Measurements from ENCODE around the gene SMCO4.
A peak's percentile ranks its signal among the peaks of the same experiment; 100 is the strongest.

Gene SMCO4

DNA sequence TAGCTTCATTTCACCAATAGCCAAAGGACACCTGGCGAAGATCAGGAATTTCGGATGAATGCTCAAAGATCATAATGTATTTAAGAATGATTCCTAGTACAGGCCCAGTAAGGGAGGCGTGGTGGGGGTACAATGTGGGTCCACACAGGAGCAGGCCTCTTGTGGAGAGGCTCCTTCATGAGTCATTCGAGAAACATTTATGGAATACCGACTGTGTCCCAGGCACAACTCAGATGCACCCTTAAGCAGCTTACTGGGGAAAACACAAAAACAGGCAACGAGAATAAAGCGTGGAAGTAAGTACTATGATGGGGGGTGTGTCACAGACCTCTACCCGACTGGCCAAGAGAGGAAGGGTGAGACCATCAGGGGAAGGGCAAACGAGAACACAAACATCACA lies 44.5 kb downstream of the SMCO4 start:
- DNase-seq = peak; percentile 59

DNA sequence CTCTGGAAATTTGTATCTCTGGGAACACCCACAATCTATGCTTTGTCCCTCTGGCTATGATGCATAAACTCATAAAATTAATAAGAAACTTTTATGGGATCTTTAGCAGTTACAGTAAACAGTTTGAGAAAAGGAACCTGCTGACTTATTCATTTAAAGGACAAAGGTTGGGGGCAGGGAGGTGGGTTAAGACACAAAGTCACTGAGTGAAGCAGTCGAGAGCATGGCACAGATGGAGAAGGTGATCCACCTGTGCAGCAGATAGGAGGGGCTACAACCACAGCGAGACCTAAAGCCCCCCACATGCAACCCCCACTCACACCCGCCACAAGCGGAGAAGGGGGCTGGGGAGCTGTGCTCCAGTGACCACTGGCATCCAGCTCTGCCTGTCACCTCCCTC lies 45.0 kb downstream of the SMCO4 start:
- no peak for DNase-seq

DNA sequence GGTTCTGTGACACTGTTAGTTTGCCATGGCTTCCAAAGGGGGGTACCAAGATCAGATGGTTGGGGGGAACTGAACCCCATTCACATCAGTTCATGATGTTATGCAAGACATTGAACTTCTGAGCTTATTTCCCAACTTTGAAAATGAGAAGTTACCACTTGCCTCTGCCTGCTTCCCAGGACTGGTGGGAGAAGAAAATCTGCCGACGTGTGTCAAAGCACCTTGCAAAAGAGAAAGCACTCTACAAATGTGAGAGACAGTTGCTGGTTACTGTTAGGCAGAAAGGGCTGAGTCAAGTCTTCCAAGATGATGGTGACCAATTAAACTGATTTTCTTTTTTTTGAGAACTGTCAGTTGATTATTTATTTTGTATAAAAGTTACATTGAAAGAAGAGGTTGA lies 45.6 kb downstream of the SMCO4 start:
- no peak for DNase-seq

DNA sequence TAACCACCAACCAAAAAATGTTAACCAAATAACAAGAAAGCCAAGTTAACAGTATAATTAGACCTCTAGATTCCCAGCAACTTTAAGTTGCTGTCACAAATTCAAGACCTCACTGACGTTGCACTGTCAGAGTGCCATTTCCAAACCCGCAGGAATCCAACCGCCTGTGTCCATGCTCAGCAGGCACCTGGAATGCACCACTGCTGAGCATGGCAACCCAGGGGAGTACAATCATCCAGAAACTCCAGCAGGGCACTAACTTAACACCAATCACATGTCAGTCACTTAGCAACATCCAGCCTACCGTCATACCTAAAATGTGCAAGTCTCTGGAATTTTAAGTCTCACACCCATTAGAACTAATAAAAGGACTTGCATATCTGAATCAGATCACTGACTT lies 48.8 kb downstream of the SMCO4 start:
- peak; percentile 67 for DNase-seq

DNA sequence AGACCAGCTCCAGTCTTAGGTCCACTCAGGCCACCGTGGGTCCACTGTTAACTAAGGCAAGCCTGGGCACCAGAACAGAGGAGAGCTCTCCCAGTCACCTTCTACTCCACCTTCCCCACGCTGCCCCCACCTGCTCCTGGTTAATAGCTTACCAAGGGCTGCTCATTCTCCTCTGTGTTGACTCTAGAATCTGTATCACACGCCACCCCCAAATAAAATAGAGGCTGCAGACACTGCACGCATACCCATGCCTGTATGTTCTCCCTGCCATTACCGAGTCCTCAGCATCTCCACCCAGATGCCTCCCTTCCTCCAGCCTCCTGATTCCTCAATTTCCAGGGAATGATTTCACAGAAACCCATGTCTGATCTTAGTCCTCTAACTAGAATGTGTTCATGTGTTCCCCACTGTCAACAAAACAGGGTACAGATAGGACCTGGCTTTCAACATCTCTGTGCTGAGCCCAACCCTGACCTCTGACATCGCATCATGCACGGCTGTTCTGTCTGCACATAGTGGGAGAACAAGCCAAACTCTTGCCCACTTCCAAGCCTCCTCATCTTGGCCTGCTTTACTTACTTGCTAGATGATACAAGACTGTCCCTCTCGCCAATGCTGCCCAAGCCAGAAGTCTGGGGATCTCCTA lies 49.8 kb downstream of the SMCO4 start:
- DNase-seq = no peak

DNA sequence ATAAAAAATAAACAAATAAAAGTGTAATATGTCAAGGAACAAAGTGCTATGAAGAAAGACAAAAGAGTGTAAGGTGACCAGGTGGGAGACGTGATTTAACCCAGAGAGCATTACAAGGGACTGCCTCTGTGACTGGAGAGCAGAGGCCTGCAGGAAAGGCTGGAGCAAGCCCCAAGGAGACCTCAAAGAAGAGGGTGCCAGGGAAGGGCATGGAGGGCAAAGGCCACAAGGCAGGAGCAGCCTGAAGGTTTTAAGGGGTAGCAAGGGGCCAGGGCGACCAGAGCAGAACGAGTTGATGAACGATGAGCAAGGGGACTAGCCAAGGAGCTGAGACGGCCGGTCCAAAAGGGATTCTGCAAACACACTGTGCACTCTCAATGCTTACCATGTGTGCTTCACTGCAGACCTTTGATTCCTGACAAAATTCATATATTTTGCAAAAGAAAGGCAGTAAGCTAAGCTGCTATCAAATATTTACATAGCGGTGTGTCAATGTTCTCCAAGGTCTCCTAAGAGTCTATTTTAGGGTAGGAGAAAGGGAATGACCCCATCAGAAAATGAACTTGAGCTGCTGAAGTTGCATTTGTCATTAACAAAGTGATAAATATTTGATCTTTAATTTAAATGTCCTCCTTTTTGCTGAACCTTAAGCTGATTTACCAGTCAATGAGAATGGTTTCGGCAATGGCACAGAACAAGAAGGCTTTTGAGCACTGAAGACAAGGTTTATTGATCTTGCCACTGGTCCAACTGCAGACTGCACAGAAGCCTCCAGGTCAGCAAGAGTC lies 50.5 kb downstream of the SMCO4 start:
- no peak for DNase-seq

DNA sequence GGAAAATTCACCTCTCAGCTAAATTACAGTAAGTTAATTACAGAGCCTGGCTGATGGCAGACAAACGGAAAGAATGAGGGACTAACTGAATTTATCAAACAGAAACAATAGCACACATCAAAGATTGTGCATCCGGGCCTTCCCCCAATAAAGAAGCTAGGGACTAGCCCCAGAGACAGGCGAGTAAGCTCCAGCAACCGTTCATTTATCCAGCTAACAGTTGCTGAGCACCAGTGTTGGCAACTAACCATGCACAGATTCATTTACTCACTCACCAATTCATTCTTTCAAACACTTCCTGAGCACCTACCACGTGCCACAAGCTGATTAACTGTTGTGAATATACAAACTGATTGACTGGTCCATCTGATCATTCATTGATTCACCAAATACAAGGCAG lies 51.2 kb downstream of the SMCO4 start:
- DNase-seq = no peak

DNA sequence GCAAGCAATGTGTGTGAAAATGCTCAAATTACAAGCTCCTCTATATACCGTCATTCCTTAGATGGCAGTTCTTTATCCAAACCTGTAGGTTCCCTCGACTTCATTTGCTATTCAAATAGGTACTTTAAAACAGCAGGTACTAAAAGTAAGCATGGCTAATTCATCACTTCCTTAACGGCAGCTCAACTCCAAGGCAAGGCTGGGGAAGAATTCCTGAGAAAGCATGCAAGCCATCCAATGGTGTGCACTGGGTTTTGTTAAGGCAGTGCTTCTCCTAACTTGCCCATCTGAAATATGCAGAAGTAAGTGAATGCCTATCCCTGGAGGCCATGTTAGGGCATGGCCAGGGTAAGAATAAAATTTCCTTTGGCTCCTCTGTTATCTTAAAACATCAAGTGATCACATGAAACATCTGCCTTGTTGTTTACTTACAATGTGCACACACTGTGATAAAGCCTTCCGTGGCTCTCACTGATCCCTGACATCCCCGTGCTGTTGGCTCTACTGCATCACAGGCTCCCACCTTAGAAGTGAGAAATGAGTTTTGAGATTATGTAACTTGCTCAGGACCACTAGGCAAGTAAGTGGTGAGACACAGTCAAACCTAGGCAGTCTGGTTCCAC lies 52.1 kb downstream of the SMCO4 start:
- no peak for DNase-seq

DNA sequence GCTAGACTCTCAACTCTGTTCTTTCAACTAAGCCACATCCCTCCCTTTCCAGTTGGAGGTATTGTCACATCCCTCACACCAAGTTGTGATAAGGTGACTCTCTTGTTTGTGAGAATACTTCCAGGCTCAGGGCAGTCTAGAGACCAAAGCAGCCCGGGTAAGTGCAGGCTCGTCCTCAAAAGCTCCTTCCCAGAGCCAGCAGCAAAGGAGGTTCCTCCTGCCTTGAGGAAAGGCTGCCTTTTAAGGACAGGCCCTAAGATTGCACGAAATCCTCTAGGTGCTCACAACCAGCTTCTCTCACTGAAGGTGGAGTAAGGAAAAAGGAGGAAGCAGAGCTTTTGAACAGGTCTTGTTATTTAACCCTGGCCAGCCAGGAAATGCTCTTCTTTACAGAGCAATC lies 53.4 kb downstream of the SMCO4 start:
- no peak for DNase-seq

DNA sequence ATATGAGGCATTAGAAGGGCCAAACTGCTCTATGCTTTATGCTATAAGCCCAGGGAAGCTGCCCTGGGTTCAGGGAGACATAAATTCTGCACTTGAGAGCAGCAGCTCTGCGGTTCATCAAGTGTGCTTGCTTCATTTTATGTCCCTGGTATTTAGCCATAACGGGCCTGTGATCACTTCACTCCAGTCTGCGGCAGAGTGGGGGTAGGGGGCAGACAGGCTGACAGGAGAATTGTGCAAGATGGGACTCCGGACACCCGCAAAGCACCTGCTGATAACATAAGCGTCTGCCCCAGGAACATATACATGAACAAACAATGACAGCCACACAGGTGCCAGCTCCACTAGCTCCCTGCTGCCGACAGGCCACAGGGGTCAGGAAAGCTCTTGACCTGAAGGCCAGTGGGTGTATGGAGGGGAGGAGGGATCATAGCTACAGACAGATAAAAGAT lies 56.1 kb downstream of the SMCO4 start:
- no peak for DNase-seq

DNA sequence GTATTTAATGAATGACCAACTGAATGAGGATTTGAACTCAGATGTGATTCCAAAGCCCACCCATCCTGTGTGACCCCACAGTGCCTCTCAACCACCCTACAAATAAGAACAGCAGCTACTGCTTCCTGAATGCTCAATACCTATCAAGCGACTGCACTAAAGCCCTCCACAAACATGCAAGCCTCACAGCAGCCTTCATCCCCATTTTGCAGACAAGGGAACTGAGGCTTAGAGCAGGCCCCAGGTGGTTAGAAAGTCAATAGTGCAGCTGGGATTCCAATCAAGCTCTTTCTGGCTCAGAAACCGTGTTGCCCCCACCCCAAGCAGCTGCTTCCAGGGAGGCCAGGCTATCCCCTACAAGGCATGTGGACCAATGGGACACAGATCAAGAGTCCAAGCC lies 57.2 kb downstream of the SMCO4 start:
- no peak for DNase-seq

DNA sequence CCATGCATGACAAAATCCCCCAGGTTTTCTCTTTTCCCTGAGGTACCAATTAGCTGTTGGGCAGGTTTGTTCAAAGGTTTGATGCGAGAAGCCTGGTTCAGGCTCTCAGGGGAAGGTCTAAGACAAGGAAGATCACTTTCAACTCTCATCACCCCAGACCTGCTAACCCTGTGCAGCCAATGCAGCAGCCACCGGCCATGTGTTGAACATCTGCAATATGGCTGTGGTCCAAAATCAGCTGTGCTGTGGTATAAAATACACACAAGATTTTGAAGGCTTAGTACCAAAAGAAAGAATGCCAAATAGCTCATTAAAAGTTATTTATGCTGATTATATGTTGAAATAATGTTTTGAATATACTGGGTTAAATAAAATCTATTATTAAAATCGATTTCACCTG lies 58.5 kb downstream of the SMCO4 start:
- peak; percentile 44 for DNase-seq

DNA sequence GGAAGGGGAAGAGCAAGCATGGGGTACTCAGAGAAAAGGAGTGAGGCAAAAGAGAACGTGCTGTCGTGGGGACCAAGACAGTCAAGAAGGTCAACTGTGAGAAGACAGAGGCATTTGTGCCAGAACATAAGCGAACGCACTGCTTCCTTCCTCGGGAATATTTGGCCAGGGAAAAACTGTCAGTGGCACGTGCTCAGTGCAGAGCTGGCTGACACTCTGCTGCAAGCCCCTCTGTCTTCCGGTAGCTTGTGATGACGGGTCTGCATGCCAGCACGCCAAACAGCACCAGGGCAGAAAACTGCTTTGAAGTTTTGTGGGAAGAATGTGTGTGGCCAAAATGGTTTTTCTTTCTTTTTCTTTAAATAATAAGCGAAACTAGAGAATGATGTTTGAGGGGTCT lies 60.6 kb downstream of the SMCO4 start:
- no peak for DNase-seq

DNA sequence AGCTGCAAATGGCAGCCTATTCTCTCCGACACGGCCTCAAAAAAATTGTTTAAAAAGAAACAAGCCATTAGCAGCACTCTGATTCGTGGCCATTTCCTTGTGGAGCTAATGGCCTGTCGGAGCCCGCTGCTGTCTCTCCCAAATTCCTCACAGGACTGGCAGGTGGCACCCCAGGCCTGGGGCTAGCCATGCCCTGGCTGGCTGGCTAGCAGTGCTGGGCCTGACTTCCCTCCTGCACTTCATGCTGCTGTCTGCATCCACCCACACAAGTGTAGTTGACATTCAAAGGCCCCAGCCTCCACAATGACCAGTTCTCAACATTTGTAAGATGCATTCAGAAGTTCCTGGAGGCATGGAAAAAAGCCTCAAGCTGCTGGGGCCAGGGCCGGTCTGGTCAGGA lies 61.5 kb downstream of the SMCO4 start:
- DNase-seq = no peak

DNA sequence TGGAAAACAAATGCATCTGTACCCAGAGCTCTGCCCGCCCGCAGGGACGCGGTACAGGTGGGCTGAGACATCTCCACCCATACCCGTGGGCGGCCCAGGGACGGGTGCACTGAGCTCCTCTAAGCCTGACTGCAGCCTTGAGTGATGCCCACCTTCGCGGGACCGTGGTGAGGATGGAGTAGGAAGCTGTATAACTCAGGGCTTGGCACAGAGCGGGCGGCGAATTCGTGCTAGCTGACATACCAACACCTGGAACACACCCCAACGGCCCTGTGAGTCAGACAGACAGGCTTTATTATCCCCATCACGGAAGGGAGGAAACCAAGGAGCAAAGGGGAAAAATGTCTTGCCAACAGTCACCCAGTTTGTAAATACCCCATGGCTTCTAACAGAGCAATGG lies 61.9 kb downstream of the SMCO4 start:
- no peak for DNase-seq

DNA sequence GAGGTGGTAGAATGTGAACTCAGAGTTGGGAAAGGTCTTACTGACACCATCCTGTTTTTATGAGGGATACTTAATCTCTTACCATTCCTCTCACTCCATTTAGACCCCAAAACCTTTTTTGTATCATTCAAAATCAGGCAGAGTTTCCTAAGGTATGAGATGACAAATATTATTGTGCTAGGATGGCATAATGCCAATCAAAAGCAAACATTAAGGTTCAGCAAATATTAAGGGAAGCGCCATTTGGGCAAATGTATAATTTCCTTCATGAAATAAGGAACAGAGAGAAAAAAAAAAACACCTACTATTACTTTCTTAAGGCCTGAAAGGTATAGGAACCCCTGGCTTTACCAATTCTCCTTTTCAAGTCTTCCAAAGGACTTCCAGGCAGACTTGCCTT lies 62.4 kb downstream of the SMCO4 start:
- DNase-seq = no peak

DNA sequence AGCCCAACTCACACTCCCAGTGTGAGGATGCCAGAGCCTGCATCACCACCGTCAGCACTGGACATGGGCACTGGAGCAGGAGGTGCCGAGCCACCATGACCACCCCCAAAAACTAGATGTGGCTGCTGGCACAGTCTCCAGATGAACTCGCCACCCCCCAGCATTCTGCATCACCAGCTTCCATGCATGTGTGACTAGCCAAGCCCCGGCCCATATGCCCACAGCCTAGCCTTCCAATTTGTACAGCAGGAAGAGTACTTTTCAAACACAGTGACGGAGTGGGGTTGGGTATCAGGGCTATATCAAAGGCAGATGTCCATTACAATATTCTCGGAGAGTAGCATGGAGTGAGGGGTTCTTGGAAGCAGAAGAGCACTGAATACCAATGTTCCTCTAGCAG lies 62.9 kb downstream of the SMCO4 start:
- no peak for DNase-seq

DNA sequence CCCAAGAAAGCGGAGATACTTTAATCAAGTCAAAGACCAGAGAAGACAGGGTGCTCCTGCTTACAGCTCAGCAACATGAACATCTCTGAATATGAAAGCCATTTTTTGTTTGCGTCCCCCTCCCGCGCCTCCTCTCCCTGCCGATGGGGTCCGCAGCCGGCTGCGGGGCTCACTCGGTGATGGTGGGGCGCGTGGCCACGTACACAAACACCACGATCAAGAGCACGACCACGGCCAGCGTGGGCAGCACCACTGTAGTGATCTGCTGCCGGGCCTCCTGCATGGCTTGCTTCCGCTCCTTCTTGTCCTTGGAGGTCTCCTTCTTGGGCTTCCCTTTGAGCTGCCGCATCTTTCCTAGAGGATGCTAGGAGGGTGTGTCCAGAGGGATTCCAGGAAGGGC lies 64.3 kb downstream of the SMCO4 start:
- no peak for DNase-seq

DNA sequence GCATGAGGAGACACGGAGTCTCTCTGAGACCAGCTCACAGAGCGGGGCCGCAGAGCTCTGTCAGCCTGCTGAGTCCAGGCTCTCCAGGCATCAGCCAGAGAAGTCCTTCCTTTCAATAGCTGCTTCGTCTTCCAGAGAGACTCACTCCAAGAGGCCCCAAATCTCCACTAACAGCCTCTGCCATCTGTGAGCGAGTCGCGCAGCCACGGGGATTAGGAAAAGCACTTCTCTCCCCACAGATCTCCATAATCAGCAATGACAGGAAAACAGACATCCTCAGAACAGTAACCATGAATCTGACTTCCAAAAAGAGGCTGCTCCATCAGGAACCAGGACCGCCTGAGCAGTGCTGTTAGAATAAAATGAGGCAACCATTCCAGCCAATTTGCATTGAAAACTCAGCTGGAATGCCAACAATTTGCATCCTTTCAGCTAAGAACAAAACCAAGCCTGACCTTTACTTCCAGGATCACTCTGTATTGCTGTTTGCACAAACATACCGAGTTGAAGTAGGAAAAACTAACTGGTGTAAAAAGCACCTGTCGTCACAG lies 65.4 kb downstream of the SMCO4 start:
- DNase-seq = no peak

DNA sequence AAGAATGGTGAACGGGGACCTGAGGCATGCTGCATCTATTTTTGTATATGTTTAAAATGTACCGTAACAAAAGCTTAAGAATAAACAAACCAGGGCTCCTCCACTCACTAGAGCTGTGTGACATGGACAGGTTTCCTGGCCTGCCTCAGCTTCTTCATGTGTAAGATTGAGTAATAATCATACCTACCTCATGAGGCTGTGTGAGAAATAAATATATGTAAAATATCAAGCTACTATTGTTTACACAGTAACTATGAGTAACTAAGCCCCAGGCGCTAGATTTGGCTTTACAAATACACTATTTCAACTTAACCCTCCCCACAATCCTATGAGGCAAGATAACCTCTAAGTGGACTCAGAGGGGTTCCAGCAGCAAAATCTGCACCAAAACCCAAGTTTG lies 66.4 kb downstream of the SMCO4 start:
- no peak for DNase-seq

DNA sequence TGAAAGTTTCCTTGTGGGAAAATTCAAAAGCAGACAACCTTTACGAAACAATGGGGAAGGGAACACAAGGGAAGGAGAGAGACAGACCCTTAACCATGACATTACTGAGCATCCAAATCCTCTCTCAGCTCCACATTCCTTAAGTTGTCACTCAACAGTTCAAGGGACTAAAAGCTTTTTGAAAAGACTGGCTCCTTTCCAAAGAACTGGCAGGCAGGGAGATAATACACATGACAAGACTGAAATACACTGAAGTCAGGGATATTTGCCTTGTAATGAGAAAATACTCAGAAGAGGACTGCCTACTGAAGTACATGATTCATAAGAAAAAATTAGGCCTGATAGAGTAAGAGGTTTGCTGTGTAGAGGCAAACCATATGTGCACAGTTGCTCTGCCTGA lies 69.1 kb downstream of the SMCO4 start:
- no peak for DNase-seq

DNA sequence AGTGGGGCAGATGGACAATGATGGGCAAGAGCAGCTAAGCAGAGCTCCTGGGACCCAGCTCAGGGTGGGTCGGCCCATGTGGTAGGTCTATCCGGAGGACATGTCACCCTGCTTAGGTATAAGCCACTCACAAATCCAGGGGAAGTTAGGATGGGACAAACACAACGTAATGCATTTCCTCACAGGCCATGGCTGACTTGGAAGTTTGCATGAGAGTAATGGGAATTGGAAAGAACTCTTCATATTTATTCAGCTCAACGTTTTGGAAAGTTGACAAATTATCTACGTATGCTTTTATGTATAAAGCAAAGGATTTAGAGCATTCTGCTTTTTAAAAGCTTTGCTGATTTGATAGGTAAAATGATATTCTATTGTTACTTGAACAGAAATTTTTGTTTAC lies 74.9 kb downstream of the SMCO4 start:
- DNase-seq = no peak

DNA sequence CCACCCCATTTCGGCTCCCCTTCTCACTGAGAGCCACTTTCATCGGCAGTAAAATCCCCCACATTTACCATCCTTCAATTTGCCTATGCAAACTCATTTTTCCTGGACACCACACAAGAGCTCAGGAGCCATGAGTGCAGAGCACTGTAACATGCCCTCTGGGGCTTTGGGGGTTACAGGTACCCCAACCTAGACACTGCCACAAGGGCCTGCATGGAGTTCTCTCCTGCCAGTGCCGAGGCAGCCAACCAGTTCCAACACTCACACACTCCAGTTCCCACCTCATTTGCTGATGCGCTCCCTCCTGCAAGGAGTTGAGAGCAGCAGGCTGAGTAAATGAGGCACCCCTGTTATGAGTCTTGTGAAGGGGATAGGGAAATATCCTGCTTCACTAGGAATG lies 76.1 kb downstream of the SMCO4 start:
- no peak for DNase-seq

DNA sequence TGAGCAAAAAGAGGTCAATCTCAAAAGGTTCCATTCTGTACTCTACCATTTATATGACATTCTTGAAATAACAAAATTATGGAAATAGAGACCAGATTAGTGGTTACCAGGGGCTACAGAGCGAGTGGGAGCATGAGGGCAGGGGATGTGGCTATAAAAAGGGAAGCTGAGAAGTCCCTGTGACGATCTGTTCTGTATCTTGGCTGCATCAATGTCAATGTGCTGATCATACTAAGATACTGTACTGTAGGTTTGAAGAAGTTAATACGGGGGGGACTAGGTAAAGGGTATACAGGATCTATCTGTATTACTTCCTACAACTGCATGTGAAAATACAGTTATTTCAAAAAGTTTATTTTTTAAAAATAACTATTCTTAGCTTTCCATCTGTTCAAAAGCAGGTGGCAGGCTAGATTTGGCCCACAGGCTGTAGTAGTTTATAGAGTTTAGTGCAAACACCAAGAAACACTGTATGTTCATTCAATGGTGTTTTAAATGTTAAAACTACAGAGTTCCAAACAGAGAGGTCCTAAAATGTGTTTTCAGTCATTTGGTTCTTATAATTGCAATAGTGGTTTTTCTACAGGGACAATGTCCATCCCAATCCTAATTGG lies 78.2 kb downstream of the SMCO4 start:
- no peak for DNase-seq

All from fibroblast of upper back skin (primary cell).